ENCODE measurements around the gene DDX60.
"Not testable (repeated sequence)": the region's sequence is repeated elsewhere in the genome, so short reads cannot be mapped to it uniquely, and the experiment has no call there.

Gene DDX60

DNA sequence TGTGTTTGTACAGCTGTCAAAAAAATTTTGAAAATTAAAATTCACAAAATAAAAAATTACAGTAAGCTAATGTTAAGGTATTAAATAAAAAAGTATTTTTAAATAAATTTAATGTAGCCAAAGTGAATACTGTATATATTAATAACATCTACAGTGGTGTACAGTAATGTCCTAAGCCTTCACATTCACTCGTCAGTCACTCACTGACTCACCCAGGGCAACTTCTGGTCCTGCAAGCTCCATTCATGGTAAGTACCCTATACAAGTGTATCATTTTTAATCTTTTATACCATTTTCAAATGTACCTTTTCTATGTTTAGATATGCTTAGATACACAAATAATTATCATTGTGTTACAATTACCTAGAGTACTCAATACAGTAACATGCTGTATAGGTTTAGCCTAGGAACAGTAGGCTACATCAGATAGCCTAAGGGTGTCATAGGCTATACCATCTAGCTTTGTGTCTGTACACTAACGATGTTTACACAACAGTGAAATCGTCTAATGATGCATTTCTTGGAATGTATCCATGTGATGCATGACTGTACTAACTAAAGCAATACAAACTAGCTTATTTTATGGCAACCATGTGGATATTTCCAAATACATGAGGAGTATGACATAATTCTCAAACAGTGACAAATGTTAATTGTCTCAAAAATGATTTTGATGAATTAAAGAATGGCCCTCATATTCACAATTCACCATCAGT is 13.7 kb downstream of the DDX60 start:
- FAIRE-seq (peak; percentile 60), DNase-seq (ENCODE audit: insufficient read length, low spot score) (peak; percentile 11)

- FAIRE-seq; DNase-seq (ENCODE audit: insufficient read length, low spot score): not testable (repeated sequence)
These were observed 15.1 kb downstream of the DDX60 start for GRCh38 chr4:168303430-168303829.

GRCh38 chr4:168293386-168293975 is 25.1 kb downstream of the DDX60 start:
- no peak for FAIRE-seq
- no peak for DNase-seq (ENCODE audit: insufficient read length, low spot score)

- DNase-seq (ENCODE audit: insufficient read length, low spot score) (no peak), FAIRE-seq (no peak)
These were observed 27.3 kb downstream of the DDX60 start for GRCh38 chr4:168291242-168291641.

- DNase-seq (ENCODE audit: insufficient read length, low spot score); FAIRE-seq: not testable (repeated sequence)
These were observed 32.7 kb downstream of the DDX60 start for GRCh38 chr4:168285850-168286249.

DNA sequence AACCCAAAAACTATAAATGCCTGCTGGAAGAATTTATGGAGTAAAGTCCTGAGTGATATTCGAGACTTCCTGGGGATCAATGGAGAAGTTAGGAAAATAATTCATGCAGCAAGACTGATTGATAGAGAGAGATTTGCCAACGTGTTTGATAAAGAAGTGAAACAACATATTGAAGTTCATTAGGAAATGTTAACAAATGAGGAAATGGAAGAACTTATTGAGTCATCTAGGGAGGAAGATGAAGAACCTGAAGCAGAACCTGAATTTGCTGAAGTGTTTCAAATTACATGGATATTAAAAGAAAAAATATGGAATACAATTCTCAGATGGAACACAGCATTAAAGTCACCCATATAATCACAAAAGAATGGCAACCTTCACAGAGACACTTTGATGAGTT is 39.0 kb downstream of the DDX60 start:
- DNase-seq (ENCODE audit: insufficient read length, low spot score) (no peak), FAIRE-seq (no peak)

DNA sequence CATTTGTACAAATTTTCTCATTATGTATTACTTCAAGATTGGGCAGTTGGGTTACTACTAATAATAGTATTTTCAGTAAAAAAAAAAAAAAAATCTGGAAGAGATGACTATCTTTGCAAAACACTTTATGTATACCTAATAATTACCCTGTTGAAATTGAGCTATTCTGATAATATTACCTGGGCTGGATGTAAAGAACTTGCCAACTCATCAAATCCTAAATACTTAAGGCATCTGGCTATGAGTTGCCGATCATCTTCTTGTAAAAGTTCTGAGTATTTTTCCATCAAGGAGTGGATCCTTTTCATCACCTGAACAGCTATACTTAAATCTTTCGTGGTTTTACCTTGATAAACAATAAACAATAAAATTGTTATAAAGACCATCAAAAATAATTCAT is 42.7 kb downstream of the DDX60 start:
- FAIRE-seq: no peak
- no peak for DNase-seq (ENCODE audit: insufficient read length, low spot score)

DNA sequence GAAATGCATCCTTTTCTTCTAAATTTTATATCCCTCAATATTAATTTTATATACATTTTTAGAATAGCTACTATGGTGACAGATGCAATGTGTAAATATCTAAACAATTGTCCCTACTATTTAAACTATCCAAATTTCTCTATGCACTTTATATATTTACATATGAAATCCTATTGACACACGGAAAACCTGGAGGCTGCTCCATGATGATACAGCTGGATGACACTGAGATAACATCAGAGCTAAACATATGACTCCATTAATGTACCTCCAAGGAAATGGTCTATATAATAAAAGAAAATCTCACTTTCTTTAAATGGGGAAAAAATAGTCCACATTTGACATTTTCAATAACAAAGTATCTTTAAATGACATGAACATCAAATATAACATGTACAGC is 43.7 kb downstream of the DDX60 start:
- DNase-seq (ENCODE audit: insufficient read length, low spot score) (no peak), FAIRE-seq (no peak)

- FAIRE-seq: no peak
- no peak for DNase-seq (ENCODE audit: insufficient read length, low spot score)
These were observed 44.7 kb downstream of the DDX60 start for GRCh38 chr4:168273838-168274237.

- DNase-seq (ENCODE audit: insufficient read length, low spot score) (no peak), FAIRE-seq (no peak)
These were observed 46.1 kb downstream of the DDX60 start for GRCh38 chr4:168272488-168272887.

DNA sequence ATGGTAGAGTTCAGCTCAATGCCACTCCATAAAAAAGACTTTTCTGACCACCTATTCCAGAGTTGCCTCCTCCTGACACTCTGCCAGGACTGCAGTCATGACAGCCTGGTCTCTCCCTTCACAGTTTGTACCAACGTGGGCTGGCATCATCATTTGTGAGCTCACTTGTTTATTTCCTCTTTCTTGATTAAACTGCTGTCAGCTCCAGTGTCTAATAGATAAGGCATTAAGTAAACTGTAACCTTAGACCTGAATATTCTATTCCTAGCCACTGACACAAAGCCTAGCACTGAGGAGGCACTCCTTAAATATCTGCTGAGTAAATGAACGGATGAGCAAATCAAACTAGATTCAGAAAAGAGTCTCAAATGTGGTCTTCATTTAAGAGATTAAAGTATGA is 48.7 kb downstream of the DDX60 start:
- FAIRE-seq: no peak
- no peak for DNase-seq (ENCODE audit: insufficient read length, low spot score)

GRCh38 chr4:168265327-168265726 is 53.2 kb downstream of the DDX60 start:
- DNase-seq (ENCODE audit: insufficient read length, low spot score) (no peak), FAIRE-seq (no peak)

DNA sequence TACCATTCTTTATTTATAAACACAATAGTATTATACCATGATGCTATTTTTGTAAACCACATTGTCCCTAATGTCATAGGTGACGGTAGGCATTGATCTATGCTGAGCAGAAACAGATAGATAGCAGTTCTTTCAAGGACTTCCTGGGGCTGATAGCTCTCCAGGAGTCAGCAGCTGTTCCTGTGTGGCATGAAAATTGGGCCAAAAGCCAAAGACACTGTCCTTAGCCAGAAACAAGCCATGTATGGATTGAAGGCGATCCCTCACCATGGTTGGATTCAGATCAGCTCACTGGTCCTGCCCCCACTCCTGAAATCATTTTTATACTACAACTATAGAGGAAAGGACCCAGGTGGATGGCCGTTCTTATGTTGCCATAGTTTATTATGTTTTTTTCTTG is 53.6 kb downstream of the DDX60 start:
- DNase-seq (ENCODE audit: insufficient read length, low spot score) (no peak), FAIRE-seq (no peak)

GRCh38 chr4:168263039-168263438 is 55.5 kb downstream of the DDX60 start:
- FAIRE-seq: no peak
- no peak for DNase-seq (ENCODE audit: insufficient read length, low spot score)

GRCh38 chr4:168259096-168259495 is 59.5 kb downstream of the DDX60 start:
- FAIRE-seq (no peak), DNase-seq (ENCODE audit: insufficient read length, low spot score) (no peak)

GRCh38 chr4:168257768-168258167 is 60.8 kb downstream of the DDX60 start:
- DNase-seq (ENCODE audit: insufficient read length, low spot score) (no peak), FAIRE-seq (no peak)

GRCh38 chr4:168248176-168248710 is 70.3 kb downstream of the DDX60 start:
- DNase-seq (ENCODE audit: insufficient read length, low spot score) (no peak), FAIRE-seq (no peak)

DNA sequence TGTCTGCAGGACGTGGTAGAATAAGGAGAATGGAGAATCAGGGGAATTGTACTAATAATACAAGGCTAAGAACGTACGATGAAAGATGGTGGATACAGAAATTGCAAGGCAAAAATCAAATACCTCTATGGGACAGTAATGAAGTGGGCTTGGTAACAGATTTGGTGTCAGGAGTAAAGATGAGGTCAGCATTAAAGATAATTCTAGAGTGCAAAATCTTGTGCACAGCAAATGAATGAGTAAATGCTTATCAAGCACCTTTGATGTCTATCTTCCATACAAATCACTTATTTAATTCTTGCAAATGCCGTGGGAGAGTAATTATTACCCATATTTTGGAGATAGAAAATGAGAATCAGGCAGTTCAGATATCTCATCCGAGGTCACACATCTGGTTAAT is 70.9 kb downstream of the DDX60 start:
- no peak for DNase-seq (ENCODE audit: insufficient read length, low spot score)
- no peak for FAIRE-seq

DNA sequence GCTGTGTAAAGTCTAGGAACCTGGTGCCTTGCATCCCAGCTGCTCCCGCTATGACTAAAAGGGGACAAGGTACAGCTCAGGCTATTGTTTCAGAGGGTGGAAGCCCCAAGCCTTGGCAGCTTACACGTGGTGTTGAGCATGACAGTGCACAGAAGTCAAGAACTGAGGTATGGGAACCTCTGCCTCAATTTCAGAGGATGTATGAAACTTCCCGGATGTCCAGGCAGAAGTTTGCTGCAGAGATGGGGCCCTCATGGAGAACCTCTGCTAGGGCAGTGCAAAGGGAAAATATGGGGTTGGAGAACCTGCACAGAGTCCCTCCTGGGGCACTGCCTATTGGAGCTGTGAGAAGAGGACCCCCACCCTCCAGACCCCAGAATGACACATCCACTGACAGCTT is 76.6 kb downstream of the DDX60 start:
- DNase-seq (ENCODE audit: insufficient read length, low spot score): no peak
- FAIRE-seq: no peak

- no peak for DNase-seq (ENCODE audit: insufficient read length, low spot score)
- no peak for FAIRE-seq
These were observed 77.7 kb downstream of the DDX60 start for GRCh38 chr4:168240821-168241220.

GRCh38 chr4:168221301-168221700 is 97.3 kb downstream of the DDX60 start:
- FAIRE-seq: no peak

DNA sequence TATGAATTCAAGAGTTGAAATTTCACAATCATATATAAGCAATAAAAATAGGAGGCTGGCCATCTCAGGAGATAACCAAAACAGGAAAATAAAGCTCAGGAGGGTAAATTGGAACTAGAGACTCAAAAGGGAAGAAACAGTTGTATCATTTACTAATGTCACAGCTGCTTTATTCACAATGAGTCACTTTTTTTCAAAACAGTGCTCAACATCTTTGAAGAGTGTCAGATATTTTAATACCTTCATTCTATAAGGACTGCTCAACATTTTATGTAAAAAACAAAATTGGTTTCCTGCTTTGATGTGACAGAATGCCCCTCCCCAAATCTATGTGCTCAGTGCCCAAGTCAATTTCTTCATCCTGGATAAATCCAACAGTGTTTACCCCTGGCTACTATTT is 97.7 kb downstream of the DDX60 start:
- DNase-seq (ENCODE audit: insufficient read length, low spot score): no peak
- no peak for FAIRE-seq

More at GRCh38 chr4:168221301-168221700, 97.3 kb downstream of the DDX60 start:
- DNase-seq (ENCODE audit: insufficient read length, low spot score): no peak

All from HTR-8/SVneo (cell line).